Activated CD4-positive, alpha-beta T cell treated with anti-CD3 and anti-CD28 coated beads, Interleukin-10, Interleukin-2, amounts not matched to agents 100 ng/mL and 50 ng/mL, durations not matched to agents 16 hours and 8 hours (primary cell): ENCODE measurements around the gene C2orf92.
"Not testable (repeated sequence)": the region's sequence is repeated elsewhere in the genome, so short reads cannot be mapped to it uniquely, and the experiment has no call there.

Source experiments
- DNase-seq: peaks from one replicate; pipeline ENCODE4 v3.0.0-alpha.2; 2020

Gene C2orf92

DNA sequence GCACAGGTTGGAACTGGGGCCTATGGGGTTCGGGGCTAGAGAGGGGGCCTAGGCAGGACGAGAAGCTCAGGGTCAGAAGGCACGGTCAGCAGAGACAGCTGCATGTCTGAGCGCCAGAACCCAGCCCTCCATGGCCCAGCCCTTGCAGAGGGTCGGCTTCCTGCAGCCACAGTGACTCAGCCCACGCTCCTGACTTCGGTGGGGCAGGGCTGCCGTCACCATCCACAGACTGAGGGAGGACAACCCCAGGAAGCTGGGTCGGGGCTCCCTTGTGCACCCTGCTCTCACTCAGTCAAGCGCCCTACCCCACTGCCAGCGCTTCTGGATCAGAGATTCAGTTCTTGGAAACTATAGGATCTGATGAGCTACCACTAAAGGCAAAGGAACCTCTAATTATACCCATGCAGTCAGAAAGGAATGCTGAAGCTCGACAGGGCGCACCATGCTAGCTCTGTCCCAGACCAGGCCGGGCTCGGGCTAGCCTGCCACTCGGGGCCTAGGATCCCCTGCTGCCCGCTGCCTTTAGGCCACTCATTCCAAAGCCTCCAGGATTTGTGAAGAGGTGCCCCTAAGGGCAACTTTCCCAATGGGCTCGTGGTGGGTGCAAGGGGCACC, 8.6 kb upstream of the C2orf92 start:
- no peak for DNase-seq

DNA sequence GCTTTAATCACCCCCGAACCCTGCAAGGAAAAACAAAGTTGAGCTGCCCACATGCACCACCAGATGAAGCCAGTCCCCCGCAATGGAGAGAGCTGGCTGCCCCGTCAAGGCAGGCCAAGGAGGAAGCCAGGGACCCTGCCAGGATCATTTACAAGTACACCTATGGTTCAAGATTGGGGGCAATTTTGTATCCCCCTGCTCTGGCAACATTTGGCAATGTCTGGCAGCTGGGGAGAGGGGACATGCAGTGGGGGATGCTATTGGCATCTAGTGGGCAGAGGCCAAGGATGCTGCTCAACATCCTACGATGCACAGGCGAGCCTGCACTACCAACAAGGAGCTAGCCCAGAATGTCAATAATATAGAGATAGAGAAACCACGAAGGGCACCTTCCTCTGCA, 7.6 kb upstream of the C2orf92 start:
- no peak for DNase-seq

DNA sequence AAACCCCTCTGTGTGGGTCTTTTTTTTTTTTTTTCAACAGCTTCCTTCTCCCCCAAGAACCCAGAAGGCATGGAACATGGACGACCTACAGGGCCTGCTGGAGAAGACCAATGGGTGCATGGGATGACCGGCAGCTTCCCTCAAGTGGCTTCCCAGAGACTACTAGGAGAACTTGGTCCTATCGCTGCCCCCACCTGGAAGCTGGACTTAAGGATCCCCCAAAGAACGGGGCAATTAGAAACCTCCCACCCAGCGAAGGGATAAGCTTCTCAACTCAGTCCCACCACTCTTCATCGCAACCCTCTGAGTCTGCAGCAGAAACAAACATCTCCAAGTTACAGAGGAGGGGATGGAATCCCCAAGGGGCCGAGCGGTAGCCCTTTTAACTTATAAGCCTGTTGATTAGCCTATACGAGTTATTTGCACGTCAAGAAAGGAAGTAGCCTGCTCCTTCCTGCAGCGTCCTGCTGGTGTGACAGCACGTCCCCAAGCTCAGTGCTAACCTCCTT, 7.1 kb upstream of the C2orf92 start:
- DNase-seq = no peak

DNA sequence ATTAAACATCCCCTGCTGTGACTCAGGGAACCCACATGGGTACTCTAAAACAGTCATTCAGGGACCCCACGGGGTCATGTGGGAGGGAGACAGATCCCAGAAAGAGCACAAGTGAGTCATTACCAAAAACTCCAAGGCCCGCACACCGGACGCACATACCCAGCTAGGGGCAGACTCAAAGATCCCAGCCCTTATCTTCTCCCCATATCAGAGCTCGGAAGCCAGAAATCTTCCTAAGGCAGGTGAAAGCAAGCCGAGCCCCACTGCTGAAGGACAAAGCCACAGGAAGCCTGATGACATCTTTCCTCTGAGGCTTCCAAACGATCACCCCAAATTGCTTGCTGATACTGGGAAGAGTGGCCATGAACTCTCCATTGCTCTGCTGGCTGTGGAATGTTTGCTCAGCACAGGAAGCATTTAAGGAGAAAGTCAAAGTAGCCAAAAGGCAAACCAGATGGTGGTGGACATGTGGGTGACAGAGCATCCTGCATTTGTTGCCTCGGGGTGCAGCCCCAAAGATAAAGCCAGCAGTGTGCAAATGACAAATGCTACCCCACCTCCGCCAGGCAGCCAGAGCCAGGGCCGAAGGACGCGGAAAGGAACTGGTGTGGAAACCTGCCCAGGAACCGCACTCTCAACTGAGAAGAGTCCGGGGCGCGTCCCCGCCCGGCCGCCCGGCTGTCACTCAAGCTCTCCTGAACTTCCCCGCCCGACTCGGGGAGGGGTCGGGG, 6.5 kb upstream of the C2orf92 start:
- peak; percentile 97 for DNase-seq

DNA sequence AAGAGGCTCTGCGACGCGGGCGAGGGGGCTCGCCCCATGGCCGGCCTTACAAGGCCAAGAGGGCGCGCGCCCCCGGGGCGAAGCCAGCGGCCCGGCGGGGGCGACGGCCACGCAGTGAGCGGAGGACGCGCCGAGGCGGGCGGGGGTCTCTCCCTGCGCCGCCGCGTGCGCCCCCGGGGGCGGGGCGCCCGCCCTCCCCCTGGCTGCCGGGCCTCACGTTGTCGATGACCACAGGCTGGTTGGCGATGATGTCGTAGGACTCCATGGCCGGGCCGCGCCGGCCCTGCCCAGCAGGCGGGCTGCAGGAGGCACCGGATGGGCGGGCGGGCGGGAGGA, 5.9 kb upstream of the C2orf92 start:
- DNase-seq = no peak

DNA sequence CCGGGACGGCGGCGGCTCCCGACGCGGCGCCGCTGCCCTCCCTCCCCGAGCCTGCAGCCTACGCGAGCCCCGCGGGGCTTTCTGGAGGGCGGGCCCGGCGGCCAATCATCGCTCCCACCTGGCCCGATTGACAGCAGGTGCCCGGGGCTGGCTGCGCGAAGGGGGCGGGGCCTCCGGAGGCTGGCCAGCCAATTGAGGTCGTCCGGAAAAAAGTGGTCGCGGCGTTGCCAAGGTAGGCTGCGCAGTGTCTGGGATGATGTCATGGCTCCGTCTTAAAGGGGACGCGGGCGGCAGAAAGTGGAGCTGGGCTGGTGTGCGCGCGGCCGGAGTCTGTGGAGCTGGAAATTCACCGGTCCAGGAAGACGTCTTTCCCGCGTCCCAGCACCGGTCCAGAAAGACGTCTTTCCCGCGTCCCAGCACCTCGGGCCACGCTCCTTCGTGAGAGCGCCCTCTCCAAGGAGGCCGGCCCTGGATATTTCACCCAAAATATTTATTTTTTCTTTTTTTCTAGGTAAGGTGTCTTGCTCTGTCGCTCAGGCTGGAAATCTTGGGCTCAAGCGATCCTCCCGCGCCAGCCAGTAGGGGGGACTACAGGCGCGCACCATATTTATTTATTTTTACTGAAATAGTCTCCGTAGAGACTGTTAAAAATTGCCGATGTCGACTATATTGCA, 5.4 kb upstream of the C2orf92 start, which contains the start of gene ACTR1B:
Gene ACTR1B, minus strand, starts transcription at position 83 of the 674 bp plus-strand sequence. CDS start 154 bp downstream, outside the sequence.
- peak; percentile 99 for DNase-seq

DNA sequence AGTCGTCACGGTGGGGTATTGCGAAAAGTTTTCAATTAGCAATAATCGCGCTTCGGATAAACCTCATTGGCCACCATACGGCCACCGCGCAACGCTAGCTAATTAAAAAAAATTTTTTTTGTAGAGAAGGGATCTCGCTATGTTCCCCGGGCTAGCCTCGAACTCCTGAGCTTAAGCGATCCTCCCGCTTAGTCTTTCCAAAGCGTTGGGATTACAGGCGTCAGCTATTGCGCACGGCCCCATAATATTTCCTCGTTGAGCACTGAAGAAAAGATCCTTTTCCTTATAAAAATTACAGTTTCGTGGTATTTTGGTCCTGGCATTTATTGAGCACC, 4.9 kb upstream of the C2orf92 start:
- DNase-seq = no peak

DNA sequence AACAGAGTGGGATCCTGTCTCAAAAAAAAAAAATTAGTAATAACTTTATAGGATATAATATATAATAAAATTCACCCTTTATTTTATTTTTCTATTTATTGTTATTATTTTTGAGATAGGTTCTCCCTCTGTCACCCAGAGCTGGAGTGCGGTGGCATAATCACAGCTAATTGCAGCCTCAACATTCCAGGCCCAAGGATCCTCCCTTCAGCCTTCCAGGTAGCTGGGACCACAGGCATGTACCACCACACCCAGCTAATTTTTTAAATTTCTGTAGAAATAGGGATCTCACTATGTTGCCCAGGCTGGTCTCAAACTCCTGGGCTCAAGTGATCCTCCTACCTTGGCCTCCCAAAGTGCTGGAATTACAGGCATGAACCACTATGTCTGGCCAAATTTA, 958 bp downstream of the C2orf92 start:
- no peak for DNase-seq

DNA sequence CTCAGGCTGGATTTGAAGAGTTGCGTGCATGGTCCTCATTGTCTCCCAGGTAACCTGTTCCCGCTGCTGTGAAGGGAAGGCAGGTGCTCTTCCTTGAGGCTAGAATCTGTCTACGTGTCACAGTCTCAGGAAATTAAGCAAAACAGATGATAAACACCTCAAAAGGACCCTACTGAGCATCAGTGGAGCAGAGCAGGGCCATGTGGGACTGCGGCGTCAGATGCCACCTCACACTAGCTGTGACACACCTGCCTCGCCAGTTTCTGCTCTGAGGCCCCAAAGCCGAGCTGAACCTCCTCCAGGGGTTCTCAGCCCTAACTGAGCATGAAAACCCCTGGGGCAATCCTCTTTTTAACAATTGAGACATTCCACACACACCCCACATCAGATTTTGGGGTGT, 2.0 kb downstream of the C2orf92 start:
- no peak for DNase-seq

DNA sequence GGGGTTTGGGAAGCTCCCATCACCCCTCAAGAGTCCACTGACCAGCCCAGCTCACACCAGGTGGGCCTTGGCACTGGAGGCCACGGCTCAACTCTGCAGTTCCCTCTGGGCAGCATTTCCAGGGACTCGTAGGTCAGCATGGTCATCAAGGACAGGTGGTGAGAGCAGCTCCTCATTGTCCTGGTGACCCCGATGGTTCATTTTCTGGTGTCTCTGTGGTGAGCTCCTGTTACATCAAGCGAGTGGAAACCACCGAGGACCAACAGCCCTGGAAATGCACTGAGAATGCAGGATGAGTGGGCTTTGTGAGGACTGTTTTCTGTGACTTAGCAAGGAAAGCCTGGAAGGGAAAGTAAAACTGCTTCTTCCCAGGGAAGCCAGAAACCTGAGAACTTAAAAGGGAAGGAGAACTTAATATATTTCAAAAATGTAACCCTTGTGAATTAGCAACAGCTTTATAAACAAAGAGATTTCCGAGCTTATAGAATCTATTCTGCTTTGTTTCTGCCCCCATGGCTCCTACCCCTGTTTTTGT, 3.2 kb downstream of the C2orf92 start:
- DNase-seq = not testable (repeated sequence)

DNA sequence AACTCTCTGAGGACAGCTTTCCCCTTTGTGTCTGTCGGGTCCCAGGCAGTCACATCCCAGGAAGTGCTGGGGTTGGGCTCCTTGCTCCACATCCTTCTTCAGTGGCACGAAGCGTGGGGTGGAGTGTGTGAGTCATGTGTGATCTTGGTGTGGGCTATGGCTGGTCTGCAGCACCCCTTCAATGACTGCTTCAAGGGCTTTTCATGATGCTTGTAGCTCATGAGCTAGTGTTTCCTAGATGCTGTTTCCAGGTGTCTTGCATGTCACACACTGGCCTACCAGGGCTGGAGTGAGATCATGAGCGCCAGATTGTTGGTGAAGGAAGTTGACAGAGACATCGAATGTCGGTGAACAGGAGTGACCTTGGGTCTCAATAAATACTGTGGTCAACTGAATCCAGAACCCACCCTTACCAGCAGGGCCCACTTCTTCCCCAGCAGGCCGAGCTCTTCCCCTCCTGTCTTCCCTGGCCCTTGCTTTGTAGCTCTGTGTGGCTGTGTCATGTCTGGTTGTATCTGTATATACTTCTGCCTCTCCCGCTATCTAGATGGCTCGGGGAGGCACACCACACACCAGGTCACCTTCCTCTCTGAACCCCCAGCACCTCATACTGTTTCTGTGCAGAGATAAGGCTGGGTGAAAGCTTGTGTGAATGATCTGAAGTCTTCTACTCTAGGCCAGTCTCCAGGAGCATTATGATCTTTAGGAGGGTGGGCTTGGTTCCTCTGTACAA, 3.8 kb downstream of the C2orf92 start:
- peak; percentile 31 for DNase-seq

DNA sequence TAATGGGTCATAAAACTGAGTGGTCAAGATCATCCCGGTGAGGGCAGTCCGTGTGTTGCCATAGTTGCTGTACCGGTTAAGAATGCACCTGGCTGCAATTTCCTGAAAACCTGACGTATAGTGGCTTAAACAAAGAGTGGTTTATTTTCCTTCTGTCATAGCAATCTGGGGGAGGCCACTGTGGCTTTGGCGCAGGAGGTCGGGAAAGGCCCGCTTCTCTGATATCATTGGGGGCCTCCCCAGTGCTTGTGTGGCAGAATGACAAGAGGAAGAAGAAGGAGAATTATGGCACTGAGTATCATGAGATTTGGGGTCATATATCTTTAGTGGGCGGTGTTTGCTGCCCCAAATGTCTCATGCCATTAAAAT, 4.4 kb downstream of the C2orf92 start:
- DNase-seq = peak; percentile 32

DNA sequence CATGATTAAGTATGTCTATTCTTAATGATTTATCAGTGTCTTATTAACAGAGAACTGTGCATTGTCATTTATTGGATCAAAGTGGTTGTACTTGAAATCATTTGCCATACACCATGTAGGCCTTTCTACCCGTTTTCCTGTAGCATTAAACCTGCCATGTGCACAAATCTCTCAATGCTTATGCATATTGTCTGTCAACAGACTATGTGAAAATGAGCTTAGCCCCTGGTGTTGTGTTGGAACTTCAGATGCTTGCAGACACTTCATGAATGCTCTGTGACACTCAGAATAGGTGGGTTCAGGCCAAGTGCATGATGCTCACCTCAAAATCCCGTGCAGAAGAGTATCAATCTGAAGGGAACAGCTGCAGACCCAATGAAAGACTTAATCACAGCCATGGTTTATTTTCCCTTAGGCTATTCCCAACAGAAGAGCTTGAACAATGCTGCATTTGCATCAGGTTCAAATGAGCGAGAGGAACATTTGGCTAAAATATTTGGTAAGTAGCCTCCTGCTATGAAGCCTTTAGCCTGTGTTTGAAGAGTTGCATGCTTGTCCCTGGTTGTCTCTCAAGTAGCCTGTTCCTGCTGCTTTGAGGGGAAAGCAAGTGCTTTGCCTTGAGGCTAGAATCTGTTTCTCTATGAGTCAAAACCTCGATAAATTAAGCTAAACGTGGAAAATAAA, 6.1 kb downstream of the C2orf92 start:
- no peak for DNase-seq

DNA sequence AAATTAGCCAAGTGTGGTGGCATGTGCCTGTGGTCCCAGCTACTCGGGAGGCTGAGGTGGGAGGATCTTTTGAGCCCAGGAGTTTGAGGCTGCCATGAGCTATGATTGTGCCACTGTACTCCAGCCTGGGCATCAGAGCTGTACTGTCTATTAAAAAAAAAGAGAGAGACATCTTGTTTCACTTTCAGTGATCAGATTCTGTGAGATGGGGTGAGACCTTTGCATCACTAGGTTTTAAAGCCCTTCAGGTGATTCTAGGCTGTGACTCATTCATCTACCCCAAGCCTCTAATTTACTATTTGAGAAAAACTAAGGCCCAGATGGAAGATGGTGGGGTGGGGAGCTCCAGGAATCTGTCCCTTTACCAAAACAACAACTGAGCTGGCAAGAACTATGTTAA, 7.1 kb downstream of the C2orf92 start:
- DNase-seq = peak; percentile 45

DNA sequence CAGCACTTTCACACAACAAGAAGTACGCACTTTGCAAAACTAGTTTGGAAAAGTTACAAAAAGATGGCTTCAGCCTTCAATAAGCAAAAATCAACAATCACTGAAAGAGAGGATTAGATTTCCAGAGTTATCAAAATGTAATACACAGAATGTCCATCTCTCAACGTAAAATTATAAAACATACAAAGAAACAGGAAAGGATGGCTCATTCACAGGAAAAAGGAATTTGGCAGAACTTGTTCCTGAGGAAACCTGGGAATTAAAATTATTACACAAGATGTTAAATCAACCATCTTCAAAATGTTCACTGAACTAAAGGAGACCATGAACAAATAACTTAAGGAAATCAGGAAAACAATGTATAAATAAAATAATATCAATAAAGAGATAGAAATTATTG, 8.0 kb downstream of the C2orf92 start:
- no peak for DNase-seq

DNA sequence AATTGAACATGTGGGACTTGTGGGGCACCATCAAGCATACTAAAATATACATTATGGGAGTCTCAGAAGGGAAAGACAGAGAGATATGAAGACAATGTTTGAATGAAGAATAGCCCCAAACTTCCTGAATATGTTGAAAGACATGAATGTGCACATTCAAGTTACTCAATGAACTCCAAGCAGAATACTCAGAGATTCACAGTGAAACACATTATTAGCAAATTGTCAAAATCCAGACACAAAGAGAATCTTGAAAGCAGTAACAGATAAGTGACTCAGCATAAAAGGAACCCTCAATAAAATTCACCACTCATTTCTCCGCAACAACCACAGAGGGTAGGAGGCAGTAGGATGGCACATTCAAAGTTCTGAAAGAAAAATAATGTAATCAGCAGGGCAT, 8.8 kb downstream of the C2orf92 start:
- no peak for DNase-seq

DNA sequence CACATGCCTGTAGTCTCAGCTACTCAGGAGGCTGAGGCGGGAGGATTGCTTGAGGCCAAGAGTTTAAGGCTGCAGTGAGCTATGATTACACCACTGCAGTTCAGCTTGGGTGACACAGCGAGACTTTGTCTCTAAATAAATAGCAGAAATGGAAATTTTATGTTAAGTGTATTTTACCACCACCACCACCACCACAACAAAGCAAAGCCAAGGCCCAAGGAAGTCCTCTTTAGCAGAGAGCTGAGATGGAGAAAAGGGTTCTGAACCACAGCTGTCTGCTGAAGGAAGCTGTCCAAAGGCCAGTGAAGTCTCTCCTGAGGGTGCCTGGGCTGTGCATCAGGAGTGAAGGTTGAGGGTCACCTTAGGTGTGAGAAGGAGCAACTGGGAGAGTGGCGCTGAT, 17.7 kb downstream of the C2orf92 start:
- peak; percentile 26 for DNase-seq

DNA sequence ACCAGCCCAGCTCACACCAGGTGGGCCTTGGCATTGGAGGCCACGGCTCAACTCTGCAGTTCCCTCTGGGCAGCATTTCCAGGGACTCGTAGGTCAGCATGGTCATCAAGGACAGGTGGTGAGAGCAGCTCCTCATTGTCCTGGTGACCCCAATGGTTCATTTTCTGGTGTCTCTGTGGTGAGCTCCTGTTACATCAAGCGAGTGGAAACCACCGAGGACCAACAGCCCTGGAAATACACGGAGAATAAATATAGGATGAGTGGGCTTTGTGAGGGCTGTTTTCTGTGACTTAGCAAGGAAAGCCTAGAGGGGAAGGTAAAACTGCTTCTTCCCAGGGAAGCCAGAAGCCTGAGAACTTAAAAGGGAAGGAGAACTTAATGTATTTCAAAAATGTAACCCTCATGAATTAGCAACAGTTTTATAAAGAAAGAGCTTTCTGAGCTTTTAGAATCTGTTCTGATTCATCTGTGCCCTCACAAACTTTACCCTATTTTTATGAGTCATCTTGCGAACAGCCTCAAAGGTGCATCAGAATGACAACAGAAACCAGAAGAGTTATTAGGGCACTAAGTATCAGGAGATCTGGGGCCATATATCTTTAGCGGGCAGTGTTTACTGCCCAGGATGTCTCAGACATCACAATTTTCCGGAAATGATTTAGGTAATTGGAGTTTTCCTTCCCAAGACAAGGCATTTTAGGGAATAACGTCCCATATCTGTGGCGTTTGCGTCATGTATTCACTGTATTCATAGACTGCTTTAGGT, 18.7 kb downstream of the C2orf92 start:
- DNase-seq = peak; percentile 80

DNA sequence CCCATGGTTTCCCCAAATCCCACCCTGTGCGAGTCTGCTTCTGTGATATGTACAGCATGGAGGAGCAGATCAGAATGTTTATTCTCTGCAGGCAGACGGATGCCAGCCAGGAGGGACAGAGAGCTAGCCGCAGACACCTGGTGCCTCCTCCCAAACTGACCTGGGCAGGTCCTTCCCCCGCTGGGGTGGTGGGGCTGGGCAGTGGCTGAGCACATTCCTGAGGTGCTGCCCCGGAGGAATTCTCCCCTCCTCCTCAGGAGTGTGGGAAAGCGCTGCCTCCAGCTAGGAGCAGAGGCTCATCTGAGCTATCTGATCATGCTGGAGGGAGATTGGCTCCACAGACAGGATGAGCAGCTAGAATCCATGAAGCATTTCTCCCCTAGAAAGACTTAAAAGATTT, 21.7 kb downstream of the C2orf92 start:
- DNase-seq = no peak

DNA sequence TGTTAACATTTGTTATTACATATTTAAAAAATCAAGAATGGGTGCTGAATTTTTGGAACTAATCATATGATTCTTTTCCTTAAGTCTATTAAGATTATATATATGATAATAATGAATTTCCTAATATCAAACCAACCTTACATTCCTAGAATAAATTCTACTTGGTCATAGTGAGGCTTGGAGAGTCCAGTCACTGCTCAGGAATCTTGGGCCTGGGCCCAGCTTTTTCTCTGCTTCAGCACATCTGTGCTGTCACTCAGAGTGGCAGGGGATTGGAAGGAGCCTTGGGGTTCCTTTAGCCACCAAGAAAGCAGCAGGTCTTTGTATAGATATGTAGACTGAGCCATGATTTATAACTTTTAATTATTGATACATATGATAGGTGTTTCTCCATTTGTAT, 24.0 kb downstream of the C2orf92 start:
- no peak for DNase-seq

DNA sequence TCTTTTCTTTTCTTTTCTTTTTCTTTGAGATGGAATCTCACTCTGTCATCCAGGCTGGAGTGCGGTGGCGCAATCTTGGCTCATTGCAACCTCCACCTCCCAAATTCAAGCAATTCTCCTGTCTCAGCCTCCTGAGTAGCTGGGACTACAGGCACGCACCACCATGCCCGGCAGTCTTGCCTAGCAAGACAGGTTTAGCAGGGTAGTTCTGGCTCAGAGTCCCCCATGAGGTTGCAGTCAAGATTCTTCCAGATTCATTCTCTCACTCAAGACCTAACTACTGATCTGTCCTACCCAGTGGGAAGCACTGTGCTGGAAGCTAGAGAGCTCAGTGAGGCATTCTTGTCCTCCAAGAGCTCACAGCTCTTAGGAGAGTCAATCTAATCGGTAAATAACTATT, 26.2 kb downstream of the C2orf92 start:
- no peak for DNase-seq
